ENCODE data around the gene SEPTIN3. TPM values are rescaled to one million over a fixed set of nuclear protein-coding genes. Genes with fewer than 3 reads are reported as not detected.
A peak's percentile ranks its signal among the peaks of the same experiment; 100 is the strongest.

The SEPTIN3 gene
- total RNA-seq, 1 experiment from 2014 or later, result 1.5 TPM

DNA sequence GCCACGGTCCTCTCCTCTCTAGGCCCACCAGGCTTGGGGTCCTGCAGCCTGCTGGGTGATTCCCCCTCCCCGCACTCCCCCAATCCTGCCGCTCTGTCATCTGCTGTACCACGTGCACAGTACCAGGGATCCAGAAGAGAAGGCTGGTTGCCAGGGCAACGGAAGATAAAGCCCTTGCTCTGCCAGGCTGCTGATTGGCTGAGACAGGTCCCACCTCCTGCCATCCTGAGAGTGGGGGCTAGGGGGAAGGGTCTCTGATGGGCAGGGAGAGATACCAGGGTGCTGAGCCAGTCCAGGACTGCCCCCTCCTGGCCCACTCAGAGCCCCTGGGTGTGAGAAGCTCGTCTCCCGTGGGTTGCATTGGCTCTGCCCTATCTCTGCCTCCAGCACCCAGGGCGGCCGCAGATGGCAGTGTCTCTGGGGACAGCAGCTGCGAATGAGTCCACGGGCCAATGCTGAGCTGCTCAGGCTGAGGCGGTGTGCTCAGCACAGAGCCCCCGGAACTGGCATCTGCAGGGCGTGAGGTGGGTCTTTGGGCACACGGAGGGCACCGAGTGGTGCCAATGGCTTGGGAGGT, 17.3 kb upstream of the SEPTIN3 start, which contains the start of gene SMIM45:
TSS of gene SMIM45 (plus strand) at position 253 of the 577 bp plus-strand sequence.
- TF ChIP-seq EZH2 (IDR thresholded peaks at IDR 0.05; ENCODE audit: low read depth), result no peak
- TF ChIP-seq, protein P1, sequence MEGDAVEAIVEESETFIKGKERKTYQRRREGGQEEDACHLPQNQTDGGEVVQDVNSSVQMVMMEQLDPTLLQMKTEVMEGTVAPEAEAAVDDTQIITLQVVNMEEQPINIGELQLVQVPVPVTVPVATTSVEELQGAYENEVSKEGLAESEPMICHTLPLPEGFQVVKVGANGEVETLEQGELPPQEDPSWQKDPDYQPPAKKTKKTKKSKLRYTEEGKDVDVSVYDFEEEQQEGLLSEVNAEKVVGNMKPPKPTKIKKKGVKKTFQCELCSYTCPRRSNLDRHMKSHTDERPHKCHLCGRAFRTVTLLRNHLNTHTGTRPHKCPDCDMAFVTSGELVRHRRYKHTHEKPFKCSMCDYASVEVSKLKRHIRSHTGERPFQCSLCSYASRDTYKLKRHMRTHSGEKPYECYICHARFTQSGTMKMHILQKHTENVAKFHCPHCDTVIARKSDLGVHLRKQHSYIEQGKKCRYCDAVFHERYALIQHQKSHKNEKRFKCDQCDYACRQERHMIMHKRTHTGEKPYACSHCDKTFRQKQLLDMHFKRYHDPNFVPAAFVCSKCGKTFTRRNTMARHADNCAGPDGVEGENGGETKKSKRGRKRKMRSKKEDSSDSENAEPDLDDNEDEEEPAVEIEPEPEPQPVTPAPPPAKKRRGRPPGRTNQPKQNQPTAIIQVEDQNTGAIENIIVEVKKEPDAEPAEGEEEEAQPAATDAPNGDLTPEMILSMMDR (conservative IDR thresholded peaks at IDR 0.05), result no peak
- no peaks in the 10 kb centered on the region for H3K27me3 ChIP-seq (ENCODE audit: insufficient read depth, low read depth)
- H3K9me3 ChIP-seq (ENCODE audit: insufficient read depth, low read depth), result no peaks in the 10 kb centered on the region
- no peak within 1 kb of the TSS for H3K4me3 ChIP-seq
- DNase-seq, result no peak
- intact Hi-C loops (cut with micrococcal nuclease; ENCODE audit: unreplicated experiment), result no loop called here
- H3K36me3 ChIP-seq (ENCODE audit: low read depth), result no peaks in the 10 kb centered on the region
- H3K4me2 ChIP-seq, result no peak within 1 kb of the TSS
- ChIA-PET CTCF (no interaction called here), POLR2A (ENCODE audit: unreplicated experiment) (interaction anchor here (0.6 kb wide), 1 partner anchor 225 kb away, joined by 5 read pairs; no protein-coding TSS in a partner anchor)
- no peak within 1 kb of the TSS for H2AFZ ChIP-seq
- no TSS peak for BruUV-seq (replicated peaks)
- no peaks in the 10 kb centered on the region for H4K20me1 ChIP-seq (ENCODE audit: insufficient read depth)
- no peaks in the 10 kb centered on the region for H3K79me2 ChIP-seq (ENCODE audit: low read depth)
- no peaks in the 10 kb centered on the region for H3K9me2 ChIP-seq (ENCODE audit: insufficient read depth)
- H3F3A ChIP-seq (ENCODE audit: insufficient read depth, low read depth), result no peaks in the 10 kb centered on the region
- H3K4me1 ChIP-seq (replicated peaks; ENCODE audit: insufficient read depth), result peaks cover 7% of the 10 kb centered on the region
- H3K27ac ChIP-seq, result no peak within 1 kb of the TSS

DNA sequence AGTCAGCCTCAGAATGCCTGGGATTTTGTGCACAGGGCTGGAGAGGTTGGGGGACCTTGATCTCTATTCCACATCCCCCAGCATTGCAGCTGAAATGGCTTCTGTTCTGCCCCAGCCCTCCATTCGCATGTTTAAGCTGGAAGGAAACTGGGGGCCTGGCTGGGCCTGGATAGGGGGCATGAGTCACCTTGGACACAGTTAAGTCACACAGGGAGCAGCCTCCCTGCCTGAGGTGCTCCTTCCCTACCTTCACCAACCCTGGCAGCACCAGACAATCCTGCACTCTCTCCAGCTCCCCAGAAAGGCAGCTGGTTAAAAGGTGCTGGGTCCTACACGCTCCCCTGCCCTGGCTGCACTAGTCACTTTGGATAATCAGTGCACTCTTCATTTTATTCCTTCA, 16.5 kb upstream of the SEPTIN3 start:
- no peak for DNase-seq
- H3K9me3 ChIP-seq (ENCODE audit: insufficient read depth, low read depth), result no peaks in the 10 kb centered on the region
- H2AFZ ChIP-seq, result no peak overlapping the region
- H3K4me2 ChIP-seq, result no peak overlapping the region
- H3K79me2 ChIP-seq (ENCODE audit: low read depth), result no peaks in the 10 kb centered on the region
- no peaks in the 10 kb centered on the region for H3K36me3 ChIP-seq (ENCODE audit: low read depth)
- no peaks in the 10 kb centered on the region for H3K9me2 ChIP-seq (ENCODE audit: insufficient read depth)
- POLR2A ChIA-PET (ENCODE audit: unreplicated experiment), result no interaction called here
- intact Hi-C loops (cut with micrococcal nuclease; ENCODE audit: unreplicated experiment), result no loop called here
- H3K27me3 ChIP-seq (ENCODE audit: insufficient read depth, low read depth), result no peaks in the 10 kb centered on the region
- TF ChIP-seq, protein P1 (conservative IDR thresholded peaks at IDR 0.05), result no peak
- no peak for TF ChIP-seq EZH2 (IDR thresholded peaks at IDR 0.05; ENCODE audit: low read depth)
- H3F3A ChIP-seq (ENCODE audit: insufficient read depth, low read depth), result no peaks in the 10 kb centered on the region
- H3K4me3 ChIP-seq, result no peak overlapping the region
- peaks cover 1% of the 10 kb centered on the region; the same call in 1 of the 2 replicates for H3K4me1 ChIP-seq (replicated peaks; ENCODE audit: insufficient read depth)
- no peak overlapping the region for H3K27ac ChIP-seq
- H4K20me1 ChIP-seq (ENCODE audit: insufficient read depth), result no peaks in the 10 kb centered on the region
- no TSS peak for BruUV-seq (replicated peaks)
- CTCF ChIA-PET, result no interaction called here

DNA sequence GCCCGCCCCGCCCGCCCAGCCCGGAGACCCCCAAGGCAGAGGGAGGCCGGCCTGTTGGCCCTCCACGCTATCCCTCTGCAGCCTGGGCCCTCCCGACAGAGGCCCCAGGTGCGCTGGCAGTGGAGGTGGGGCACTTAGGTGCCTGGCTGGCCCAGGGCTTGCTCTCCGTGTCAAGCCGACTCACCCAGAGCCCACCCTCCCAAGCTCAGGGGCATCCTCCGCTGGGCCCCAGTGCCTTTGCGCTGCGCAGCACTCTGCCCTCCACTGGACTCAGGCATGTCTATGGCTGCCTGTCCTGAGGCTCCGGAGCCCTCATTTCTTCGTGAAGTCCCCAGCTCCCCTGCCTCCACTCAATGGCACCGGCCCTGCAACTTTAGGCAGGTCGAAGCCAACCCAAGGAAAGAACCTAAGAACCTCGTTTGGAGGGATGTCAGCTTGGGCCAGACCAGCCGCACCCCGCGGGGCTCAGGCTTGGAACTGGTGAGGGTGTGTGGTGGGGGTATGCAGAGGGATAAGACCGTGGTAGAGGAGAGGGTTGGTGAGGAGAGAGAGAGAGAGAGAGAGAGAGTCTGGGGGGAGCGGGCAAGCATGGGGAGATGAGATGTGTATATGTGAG, 11.2 kb upstream of the SEPTIN3 start:
- TF ChIP-seq, protein P1 (conservative IDR thresholded peaks at IDR 0.05), result peak; percentile 35; the same call in 1 of the 2 replicates
- no peak for TF ChIP-seq EZH2 (IDR thresholded peaks at IDR 0.05; ENCODE audit: low read depth)
- H3F3A ChIP-seq (ENCODE audit: insufficient read depth, low read depth), result no peaks in the 10 kb centered on the region
- BruUV-seq (replicated peaks), result no TSS peak
- no peaks in the 10 kb centered on the region for H3K36me3 ChIP-seq (ENCODE audit: low read depth)
- POLR2A ChIA-PET (ENCODE audit: unreplicated experiment), result no interaction called here
- H3K27ac ChIP-seq, result no peak overlapping the region
- H4K20me1 ChIP-seq (ENCODE audit: insufficient read depth), result no peaks in the 10 kb centered on the region
- H3K9me3 ChIP-seq (ENCODE audit: insufficient read depth, low read depth), result no peaks in the 10 kb centered on the region
- H3K27me3 ChIP-seq (ENCODE audit: insufficient read depth, low read depth), result no peaks in the 10 kb centered on the region
- peak overlapping the region; percentile 28; the same call in 1 of the 2 replicates for H3K4me2 ChIP-seq
- H3K4me3 ChIP-seq, result no peak overlapping the region
- DNase-seq, result no peak
- H2AFZ ChIP-seq, result no peak overlapping the region
- CTCF ChIA-PET, result interaction anchor here (0.6 kb wide), 3 partner anchors 25 to 414 kb away, joined by 3 to 7 read pairs (median 4); partner anchors contain the start of gene POLR3H
- no peaks in the 10 kb centered on the region for H3K4me1 ChIP-seq (replicated peaks; ENCODE audit: insufficient read depth)
- intact Hi-C loops (cut with micrococcal nuclease; ENCODE audit: unreplicated experiment), result no loop called here
- no peaks in the 10 kb centered on the region for H3K9me2 ChIP-seq (ENCODE audit: insufficient read depth)
- H3K79me2 ChIP-seq (ENCODE audit: low read depth), result no peaks in the 10 kb centered on the region
